ENCODE results near the gene RBMY1A1. TPM values are rescaled to one million over a fixed set of nuclear protein-coding genes. Genes with fewer than 3 reads are reported as not detected.

RBMY1A1 gene
- total RNA-seq, result not detected in 2 replicates

DNA sequence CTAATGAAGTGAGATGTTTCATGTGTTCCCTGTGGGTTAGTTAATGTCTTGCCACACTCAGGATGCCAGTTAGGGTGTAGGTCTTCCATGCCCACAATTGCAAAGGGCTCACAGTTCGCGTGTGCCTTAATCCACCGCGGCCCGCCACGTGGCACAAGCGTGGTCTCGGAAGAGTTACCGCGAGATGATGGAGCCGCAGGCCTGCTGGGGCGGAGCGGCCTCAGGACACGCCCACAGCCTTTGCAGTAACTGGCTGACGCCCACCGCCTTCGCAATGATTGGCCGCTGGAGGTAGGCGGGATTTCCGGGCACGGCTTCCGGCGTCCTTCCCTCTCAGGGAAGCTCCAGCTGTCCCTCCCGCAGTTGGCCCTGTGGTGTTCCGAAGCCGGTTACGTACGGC is at the start of gene RBMY1A1:
Gene RBMY1A1, plus strand, starts transcription at position 301 of the 400 bp plus-strand sequence. CDS start 2,013 bp downstream, outside the sequence.

GRCh38 chrY:21511038-21511437 is 23.6 kb upstream of the RBMY1A1 start, which contains the start of gene RBMY1B:
RBMY1B (plus strand) TSS chrY:21511338; CDS start chrY:21513351, 2,013 bp downstream.

Other genes with a start within 250 kb of the RBMY1A1 start
- gene RBMY1B, start 23.5 kb upstream of the RBMY1A1 start, total RNA-seq, result not detected in 2 replicates